ENCODE measurements around the gene ZNF888.
"Not testable (repeated sequence)": the region's sequence is repeated elsewhere in the genome, so short reads cannot be mapped to it uniquely, and the experiment has no call there.

Gene ZNF888

GRCh38 chr19:52922841-52923777 is at the start of gene ZNF888:
ZNF888 (minus strand) TSS chr19:52923428; CDS start chr19:52917873, 5,555 bp downstream.
- DNase-seq = peak; percentile 71 to 74

GRCh38 chr19:52967772-52968171 is 44.5 kb upstream of the ZNF888 start:
- no peak for DNase-seq

GRCh38 chr19:52963247-52963618 is 40.0 kb upstream of the ZNF888 start:
- no peak for DNase-seq

- peak; percentile 93 for DNase-seq
Observed at GRCh38 chr19:52962394-52963246, 39.4 kb upstream of the ZNF888 start, which contains the start of gene ZNF816. ZNF816 (minus strand) TSS chr19:52962881; CDS start chr19:52956089, 6,792 bp downstream.

- DNase-seq = no peak
Observed at GRCh38 chr19:52961981-52962380, 38.8 kb upstream of the ZNF888 start.

GRCh38 chr19:52959613-52960295 is 36.5 kb upstream of the ZNF888 start:
- no peak for DNase-seq

- DNase-seq = no peak
Observed at GRCh38 chr19:52957591-52957990, 34.4 kb upstream of the ZNF888 start.

- DNase-seq = no peak
Observed at GRCh38 chr19:52956917-52957316, 33.7 kb upstream of the ZNF888 start.

GRCh38 chr19:52949422-52949821 is 26.2 kb upstream of the ZNF888 start:
- no peak for DNase-seq

GRCh38 chr19:52948025-52948770 is 25.0 kb upstream of the ZNF888 start:
- no peak for DNase-seq

- peak; percentile 63 to 79 for DNase-seq
Observed at GRCh38 chr19:52946322-52947310, 23.4 kb upstream of the ZNF888 start.

- DNase-seq = no peak
Observed at GRCh38 chr19:52945652-52946321, 22.6 kb upstream of the ZNF888 start.

GRCh38 chr19:52944703-52945493 is 21.7 kb upstream of the ZNF888 start:
- DNase-seq = not testable (repeated sequence)

- no peak for DNase-seq
Observed at GRCh38 chr19:52943884-52944643, 20.8 kb upstream of the ZNF888 start.

- DNase-seq = no peak
Observed at GRCh38 chr19:52943134-52943883, 20.1 kb upstream of the ZNF888 start.

GRCh38 chr19:52942386-52943133 is 19.3 kb upstream of the ZNF888 start:
- DNase-seq = peak; percentile 83 to 84

GRCh38 chr19:52941941-52942385 is 18.7 kb upstream of the ZNF888 start:
- DNase-seq = no peak

Data from NCI-H1930 (cell line).